ENCODE data around the gene FOXC2. TPM values are rescaled to one million over a fixed set of nuclear protein-coding genes. Genes with fewer than 3 reads are reported as not detected.
A peak's percentile ranks its signal among the peaks of the same experiment; 100 is the strongest.

FOXC2 gene
- total and polyA plus RNA-seq, 2 experiments from 2014 or later, result 1.2 to 2.5 TPM

GRCh38 chr16:86527366-86527765, 39.3 kb upstream of the FOXC2 start:
- DNase-seq, result no peak

GRCh38 chr16:86528061-86528929, 38.3 kb upstream of the FOXC2 start:
- Histone ChIP-seq H3K27ac (no peak overlapping the region), H3K9me3 (ENCODE audit: low read depth) (no peaks in the 10 kb centered on the region), H3K4me1 (ENCODE audit: insufficient read depth) (no peaks in the 10 kb centered on the region), H3K9ac (no peak overlapping the region), H3K79me2 (ENCODE audit: insufficient read depth) (no peaks in the 10 kb centered on the region), H4K20me1 (ENCODE audit: insufficient read depth) (no peaks in the 10 kb centered on the region), H3K36me3 (ENCODE audit: low read depth) (no peaks in the 10 kb centered on the region), H3K9me2 (ENCODE audit: insufficient read depth) (no peaks in the 10 kb centered on the region), H3F3A (ENCODE audit: insufficient read depth) (no peaks in the 10 kb centered on the region), H3K27me3 (replicated peaks; ENCODE audit: insufficient read depth) (peaks cover 17% of the 10 kb centered on the region), H3K4me2 (ENCODE audit: unreplicated experiment) (no peak overlapping the region), H2AFZ (no peak overlapping the region), H3K4me3 (no peak overlapping the region)
- WGBS, 2 experiments (ENCODE audit: low coverage in 1 of 2, low lambda C conversion rate in 2 of 2, missing lambda C conversion rate in 2 of 2), result 77 to 79% methylated on average over 38 of the region's 38 CpGs
- in situ Hi-C loops (cut with MboI), result no loop called here
- DNase-seq, result no peak
- no peak for TF ChIP-seq EZH2 (IDR thresholded peaks at IDR 0.05; ENCODE audit: insufficient read depth, poor library complexity, severe bottlenecking)
- TF ChIP-seq EZH2phosphoT487 (IDR thresholded peaks at IDR 0.05; ENCODE audit: insufficient read depth, low read depth), result no peak

More at GRCh38 chr16:86527366-86527765, 39.3 kb upstream of the FOXC2 start:
- no peak overlapping the region for H3K9ac ChIP-seq
- H3K4me1 ChIP-seq (ENCODE audit: insufficient read depth), result no peaks in the 10 kb centered on the region
- no peaks in the 10 kb centered on the region for H4K20me1 ChIP-seq (ENCODE audit: insufficient read depth)
- TF ChIP-seq EZH2phosphoT487 (IDR thresholded peaks at IDR 0.05; ENCODE audit: insufficient read depth, low read depth) (no peak), EZH2 (IDR thresholded peaks at IDR 0.05; ENCODE audit: insufficient read depth, poor library complexity, severe bottlenecking) (no peak)
- H3K27ac ChIP-seq, result no peak overlapping the region
- H3K36me3 ChIP-seq (ENCODE audit: low read depth), result no peaks in the 10 kb centered on the region
- WGBS, 2 experiments (ENCODE audit: low coverage in 1 of 2, low lambda C conversion rate in 2 of 2, missing lambda C conversion rate in 2 of 2), result 38 to 42% methylated on average over 15 of the region's 15 CpGs
- peaks cover 25% of the 10 kb centered on the region for H3K27me3 ChIP-seq (replicated peaks; ENCODE audit: insufficient read depth)
- H2AFZ ChIP-seq, result no peak overlapping the region
- no peaks in the 10 kb centered on the region for H3F3A ChIP-seq (ENCODE audit: insufficient read depth)
- H3K79me2 ChIP-seq (ENCODE audit: insufficient read depth), result no peaks in the 10 kb centered on the region
- H3K9me3 ChIP-seq (ENCODE audit: low read depth), result no peaks in the 10 kb centered on the region
- H3K4me2 ChIP-seq (ENCODE audit: unreplicated experiment), result no peak overlapping the region
- no peak overlapping the region for H3K4me3 ChIP-seq
- in situ Hi-C loops (cut with MboI), result no loop called here
- no peaks in the 10 kb centered on the region for H3K9me2 ChIP-seq (ENCODE audit: insufficient read depth)

- Histone ChIP-seq H3K4me3 (no peak overlapping the region), H3K36me3 (ENCODE audit: low read depth) (no peaks in the 10 kb centered on the region), H3K79me2 (ENCODE audit: insufficient read depth) (no peaks in the 10 kb centered on the region), H4K20me1 (ENCODE audit: insufficient read depth) (no peaks in the 10 kb centered on the region), H3K27ac (no peak overlapping the region), H3K4me2 (ENCODE audit: unreplicated experiment) (no peak overlapping the region), H3K9me3 (ENCODE audit: low read depth) (no peaks in the 10 kb centered on the region), H3K9ac (no peak overlapping the region), H3F3A (ENCODE audit: insufficient read depth) (no peaks in the 10 kb centered on the region), H3K9me2 (ENCODE audit: insufficient read depth) (no peaks in the 10 kb centered on the region), H3K27me3 (replicated peaks; ENCODE audit: insufficient read depth) (peaks cover 8% of the 10 kb centered on the region), H2AFZ (no peak overlapping the region), H3K4me1 (ENCODE audit: insufficient read depth) (no peaks in the 10 kb centered on the region)
- WGBS, 2 experiments (ENCODE audit: low coverage in 1 of 2, low lambda C conversion rate in 2 of 2, missing lambda C conversion rate in 2 of 2), result 86 to 90% methylated on average over 8 of the region's 8 CpGs
- TF ChIP-seq EZH2 (IDR thresholded peaks at IDR 0.05; ENCODE audit: insufficient read depth, poor library complexity, severe bottlenecking) (no peak), EZH2phosphoT487 (IDR thresholded peaks at IDR 0.05; ENCODE audit: insufficient read depth, low read depth) (no peak)
- DNase-seq, result peak; percentile 37
- in situ Hi-C loops (cut with MboI), result no loop called here
Measured at GRCh38 chr16:86529160-86529559, 37.5 kb upstream of the FOXC2 start.

GRCh38 chr16:86530251-86531190, 36.1 kb upstream of the FOXC2 start:
- no peak for DNase-seq
- Histone ChIP-seq H3F3A (ENCODE audit: insufficient read depth) (no peaks in the 10 kb centered on the region), H3K9me3 (ENCODE audit: low read depth) (no peaks in the 10 kb centered on the region), H3K27ac (no peak overlapping the region), H3K9ac (no peak overlapping the region), H2AFZ (no peak overlapping the region), H3K4me1 (ENCODE audit: insufficient read depth) (no peaks in the 10 kb centered on the region), H3K9me2 (ENCODE audit: insufficient read depth) (no peaks in the 10 kb centered on the region), H3K4me2 (ENCODE audit: unreplicated experiment) (no peak overlapping the region), H3K27me3 (replicated peaks; ENCODE audit: insufficient read depth) (no peaks in the 10 kb centered on the region; the same call in 1 of the 2 replicates), H3K4me3 (no peak overlapping the region), H3K36me3 (ENCODE audit: low read depth) (no peaks in the 10 kb centered on the region), H4K20me1 (ENCODE audit: insufficient read depth) (no peaks in the 10 kb centered on the region), H3K79me2 (ENCODE audit: insufficient read depth) (no peaks in the 10 kb centered on the region)
- whole genome bisulfite sequencing, 2 experiments (ENCODE audit: low coverage in 1 of 2, low lambda C conversion rate in 2 of 2, missing lambda C conversion rate in 2 of 2), result 94 to 96% methylated on average over 31 of the region's 31 CpGs
- in situ Hi-C loops (cut with MboI), result no loop called here
- TF ChIP-seq EZH2 (IDR thresholded peaks at IDR 0.05; ENCODE audit: insufficient read depth, poor library complexity, severe bottlenecking) (no peak), EZH2phosphoT487 (IDR thresholded peaks at IDR 0.05; ENCODE audit: insufficient read depth, low read depth) (no peak)

Measured in GM23248 (cell line).